ACC112 (cell line): ENCODE results near the gene LRRN4CL.

Experiments used
- H2AFZ ChIP-seq: fragments of 200-600 bp; sonication (generic); one replicate; pipeline ENCODE4 v1.6.0; 2017; ENCODE audit warnings: antibody characterized with exemption, low read length; ENCODE audit not compliant: unreplicated experiment
- H3K27ac ChIP-seq: fragments of 200-600 bp; sonication (generic); 2 replicates; pipeline ENCODE4 v1.5.1; 2014; ENCODE audit warnings: low read depth, mild to moderate bottlenecking, antibody characterized with exemption, low read length, moderate library complexity
- H3K27me3 ChIP-seq: fragments of 200-600 bp; sonication (generic); 2 replicates; pipeline ENCODE4 v1.6.1; 2014; ENCODE audit warnings: mild to moderate bottlenecking, antibody characterized with exemption, low read length, moderate library complexity, mixed read lengths; ENCODE audit not compliant: insufficient read depth
- H3K36me3 ChIP-seq: fragments of 200-600 bp; sonication (generic); 2 replicates; pipeline ENCODE4 v1.6.1; 2016; ENCODE audit warnings: mild to moderate bottlenecking, antibody characterized with exemption, low read length, moderate library complexity, mixed read lengths; ENCODE audit not compliant: insufficient read depth
- H3K4me1 ChIP-seq: fragments of 200-600 bp; sonication (generic); one replicate; pipeline ENCODE4 v1.6.1; 2016; ENCODE audit warnings: low read length, mixed read lengths; ENCODE audit not compliant: insufficient read depth, unreplicated experiment, control insufficient read depth
- H3K4me3 ChIP-seq: fragments of 200-600 bp; sonication (generic); 2 replicates; pipeline ENCODE4 v1.5.1; 2014; ENCODE audit warnings: mild to moderate bottlenecking, low read depth, low read length
- H3K79me2 ChIP-seq: fragments of 200-600 bp; sonication (generic); one replicate; pipeline ENCODE4 v1.6.0; 2016; ENCODE audit warnings: low read length; ENCODE audit not compliant: control insufficient read depth, unreplicated experiment, insufficient read depth

Gene LRRN4CL

GRCh38 chr11:62646825-62647608 is 42.3 kb downstream of the LRRN4CL start:
- H2AFZ ChIP-seq = no peak overlapping the region
- peak overlapping the region; percentile 15; the same call in 1 of the 2 replicates for H3K4me3 ChIP-seq
- 0 out of 2 replicates have a peak overlapping the region, but pooled peaks have one; percentile 11 for H3K27ac ChIP-seq
- no peaks in the 10 kb centered on the region for H3K27me3 ChIP-seq
- peaks cover 10% of the 10 kb centered on the region; the same call in 1 of the 2 replicates for H3K36me3 ChIP-seq
- H3K79me2 ChIP-seq = peaks cover 53% of the 10 kb centered on the region
- H3K4me1 ChIP-seq = peaks cover 7% of the 10 kb centered on the region

- H2AFZ ChIP-seq = peak within 1 kb of the TSS; percentile 84
- peaks cover 51% of the 10 kb centered on the region for H3K79me2 ChIP-seq
- peaks cover 7% of the 10 kb centered on the region for H3K4me1 ChIP-seq
- H3K27me3 ChIP-seq = no peaks in the 10 kb centered on the region
- H3K4me3 ChIP-seq = peak within 1 kb of the TSS; percentile 88
- H3K36me3 ChIP-seq = peaks cover 10% of the 10 kb centered on the region; the same call in 1 of the 2 replicates
- peak within 1 kb of the TSS; percentile 78 for H3K27ac ChIP-seq
Measured at GRCh38 chr11:62645946-62646824, 43.1 kb downstream of the LRRN4CL start, which contains the start of gene GANAB. TSS of gene GANAB (minus strand) at chr11:62646613. CDS start at chr11:62646599, 14 bp downstream.

DNA sequence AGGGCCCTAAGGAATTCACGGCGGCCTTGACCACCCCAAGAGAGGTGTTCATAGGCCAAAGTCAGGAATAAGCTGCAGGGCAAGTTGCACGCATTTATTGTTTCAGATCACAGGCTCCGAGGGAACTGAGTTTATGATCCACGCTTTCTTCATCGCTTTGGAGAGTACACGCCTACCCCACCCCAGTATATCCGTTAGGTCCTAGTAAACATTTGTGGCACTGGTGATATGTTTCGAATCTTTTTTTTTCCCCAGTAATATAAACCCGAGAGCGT is 43.7 kb downstream of the LRRN4CL start:
- Histone ChIP-seq H3K27ac (peak overlapping the region; percentile 78), H3K79me2 (peaks cover 51% of the 10 kb centered on the region), H3K4me3 (peak overlapping the region; percentile 88), H3K36me3 (peaks cover 10% of the 10 kb centered on the region; the same call in 1 of the 2 replicates), H3K27me3 (no peaks in the 10 kb centered on the region), H3K4me1 (peaks cover 7% of the 10 kb centered on the region), H2AFZ (no peak overlapping the region)

DNA sequence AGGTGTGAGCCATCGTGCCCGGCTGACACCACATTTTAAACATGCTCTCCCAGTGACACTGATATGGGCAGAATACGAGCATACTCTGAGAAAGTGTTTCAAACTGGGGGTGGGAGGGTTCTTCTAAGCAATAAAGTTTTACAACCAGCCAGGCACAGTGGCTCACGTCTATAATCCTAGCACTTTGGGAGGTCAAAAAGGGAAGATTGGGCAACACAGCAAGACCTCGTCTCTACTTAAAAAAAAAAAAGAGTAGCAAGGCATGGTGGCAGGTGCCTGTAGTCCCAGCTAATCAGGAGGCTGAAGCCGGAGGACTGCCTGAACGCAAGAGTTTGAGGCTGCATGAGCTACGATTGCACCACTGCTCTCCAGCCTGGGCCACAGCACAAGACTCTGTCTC is 45.1 kb downstream of the LRRN4CL start:
- peaks cover 10% of the 10 kb centered on the region; the same call in 1 of the 2 replicates for H3K36me3 ChIP-seq
- no peak overlapping the region for H3K27ac ChIP-seq
- peaks cover 53% of the 10 kb centered on the region for H3K79me2 ChIP-seq
- H3K4me1 ChIP-seq = peaks cover 7% of the 10 kb centered on the region
- H3K4me3 ChIP-seq = no peak overlapping the region
- H3K27me3 ChIP-seq = no peaks in the 10 kb centered on the region
- no peak overlapping the region for H2AFZ ChIP-seq
